Panc1 (cell line): ENCODE data around the gene VSIG1. TPM values are rescaled to one million over a fixed set of nuclear protein-coding genes. Genes with fewer than 3 reads are reported as not detected.

ENCODE experiments used
- ATAC-seq: fragments of 200-7000 bp; cut with Tn5 transposase; 2 replicates; pipeline ENCODE4 v1.9.1; 2020; ENCODE audit warnings: mild to moderate bottlenecking, moderate library complexity
- BruUV-seq: library from RNA; stranded (reverse); fragments of 400-500 nt; replicated peaks from 2 replicates; lab custom pipeline; 2021; lab: Mats Ljungman, UMichigan
- CTCF ChIA-PET: fragments of 300-600 bp; sonication (Branson Sonifier 250); formaldehyde crosslinking; loops from one replicate; lab custom pipeline; 2022; ENCODE audit warnings: antibody characterized with exemption; lab: Charles Lee
- POLR2A ChIA-PET: fragments of 300-600 bp; sonication (Branson Sonifier 250); formaldehyde crosslinking; loops from one replicate; lab custom pipeline; 2022; ENCODE audit warnings: antibody characterized with exemption; lab: Charles Lee
- DNase-seq: peaks from one replicate; pipeline ENCODE4 v3.0.0-alpha.2; 2010; ENCODE audit warnings: low read depth, low spot score
- H3K27ac ChIP-seq: 2 replicates; pipeline ENCODE4 v1.5.1; 2011; ENCODE audit warnings: mild to moderate bottlenecking, low read length, inconsistent platforms
- H3K27me3 ChIP-seq: fragments of 200-500 bp; sonication (Bioruptor generic); 2 replicates; pipeline ENCODE4 v1.6.0; 2014; ENCODE audit warnings: low read length, inconsistent platforms; ENCODE audit not compliant: control insufficient read depth, insufficient read depth
- H3K36me3 ChIP-seq: fragments of 200-500 bp; sonication (Bioruptor generic); 2 replicates; pipeline ENCODE4 v1.5.1; 2014; ENCODE audit warnings: inconsistent platforms, mild to moderate bottlenecking, low read length, moderate library complexity; ENCODE audit not compliant: control insufficient read depth, insufficient read depth
- H3K4me1 ChIP-seq: 2 replicates; pipeline ENCODE4 v1.5.1; 2011; ENCODE audit warnings: inconsistent platforms, mild to moderate bottlenecking, low read length, moderate library complexity; ENCODE audit not compliant: control insufficient read depth, insufficient read depth
- H3K4me3 ChIP-seq, 2 experiments: 2 replicates each; pipeline ENCODE4 v1.5.1; 2011 to 2012; ENCODE audit warnings: low read depth in 2 of 2, low read length in 2 of 2, mild to moderate bottlenecking in 2 of 2, inconsistent platforms in 1 of 2, moderate library complexity in 1 of 2
- H3K9me3 ChIP-seq: fragments of 200-500 bp; sonication (Bioruptor generic); 2 replicates; pipeline ENCODE4 v1.5.1; 2014; ENCODE audit warnings: low read depth, mild to moderate bottlenecking, inconsistent platforms, low read length, moderate library complexity; ENCODE audit not compliant: control insufficient read depth, insufficient read depth
- CTCF ChIP-seq: fragments of 450-650 bp; IDR thresholded peaks from 2 replicates; pipeline ENCODE4 v1.5.1; 2017; ENCODE audit warnings: mild to moderate bottlenecking
- POLR2AphosphoS5 ChIP-seq: IDR thresholded peaks from 2 replicates; pipeline ENCODE4 v1.6.1; 2012; ENCODE audit warnings: mild to moderate bottlenecking, low read depth, low read length, moderate library complexity
- REST ChIP-seq, 2 experiments: IDR thresholded peaks; 2 replicates each; pipeline ENCODE4 v1.6.1; 2011 to 2012; ENCODE audit warnings: low read depth in 2 of 2, control low read depth in 1 of 2, low read length in 1 of 2, mild to moderate bottlenecking in 1 of 2, moderate library complexity in 1 of 2; ENCODE audit not compliant: insufficient read depth in 1 of 2
- SIN3A ChIP-seq: IDR thresholded peaks from 2 replicates; pipeline ENCODE4 v1.6.1; 2012; ENCODE audit warnings: low read depth, mild to moderate bottlenecking, low read length, moderate library complexity, borderline replicate concordance; ENCODE audit not compliant: insufficient read depth
- TCF7L2 ChIP-seq: IDR thresholded peaks from 2 replicates; pipeline ENCODE4 v1.6.1; 2011; ENCODE audit warnings: mild to moderate bottlenecking, low read depth, low read length, inconsistent platforms
- in situ Hi-C: cut with HindIII; loops from 2 replicates; pipeline ENCODE4 v1.10.0; 2016; ENCODE audit warnings: low sequenced_read_pairs, low pct_unique_long_range_greater_than_20kb
- intact Hi-C: fragments of 100-400 bp; cut with micrococcal nuclease; formaldehyde crosslinking; loops from one replicate; pipeline ENCODE4 v1.10.0; 2022; ENCODE audit not compliant: unreplicated experiment
- total RNA-seq: library from RNA; stranded (reverse); gene quantifications from one replicate; pipeline ENCODE4 v1.2.1, GENCODE V29; 2021; ENCODE audit not compliant: unreplicated experiment

VSIG1 gene
- total RNA-seq, 1 experiment from 2014 or later, result not detected

- Histone ChIP-seq H3K9me3 (no peaks in the 10 kb centered on the region), H3K4me1 (no peaks in the 10 kb centered on the region), H3K36me3 (no peaks in the 10 kb centered on the region), H3K27me3 (no peaks in the 10 kb centered on the region), H3K27ac (no peak overlapping the region), H3K4me3 (no peak overlapping the region)
- TF ChIP-seq POLR2AphosphoS5 (no peak), SIN3A (no peak), TCF7L2 (no peak), CTCF (no peak), REST (IDR thresholded peaks at IDR 0.05; ENCODE audit: insufficient read depth in 1 of 2, low read depth in 2 of 2, low read length in 1 of 2) (no peak)
- POLR2A ChIA-PET, result no interaction called here
- in situ Hi-C loops, result no loop called here
- CTCF ChIA-PET, result no interaction called here
- BruUV-seq, result no TSS peak
- intact Hi-C loops, result no loop called here
- ATAC-seq (no peak), DNase-seq (no peak)
Measured at GRCh38 chrX:108114541-108114940, 69.7 kb downstream of the VSIG1 start.

GRCh38 chrX:108117988-108118387 is 73.1 kb downstream of the VSIG1 start:
- in situ Hi-C loops (no loop called here), intact Hi-C loops (no loop called here)
- Histone ChIP-seq H3K36me3 (no peaks in the 10 kb centered on the region), H3K4me3 (no peak overlapping the region), H3K9me3 (no peaks in the 10 kb centered on the region), H3K27me3 (no peaks in the 10 kb centered on the region), H3K27ac (no peak overlapping the region), H3K4me1 (no peaks in the 10 kb centered on the region)
- ChIA-PET CTCF (no interaction called here), POLR2A (no interaction called here)
- TF ChIP-seq TCF7L2 (no peak), POLR2AphosphoS5 (no peak), REST (IDR thresholded peaks at IDR 0.05; ENCODE audit: insufficient read depth in 1 of 2, low read depth in 2 of 2, low read length in 1 of 2) (no peak), SIN3A (no peak), CTCF (no peak)
- no peak for DNase-seq
- no TSS peak for BruUV-seq
- ATAC-seq, result no peak
